ENCODE data around the gene ZNF184.

ZNF184 gene

GRCh38 chr6:27414300-27414699 is 58.6 kb downstream of the ZNF184 start:
- Histone ChIP-seq H3K27me3 (ENCODE audit: control insufficient read depth in 1 of 2, insufficient read depth in 2 of 2, low read length in 2 of 2) (no peaks in the 10 kb centered on the region), H3K36me3 (ENCODE audit: insufficient read depth, low read length) (no peaks in the 10 kb centered on the region), H3K4me1 (ENCODE audit: insufficient read depth, low read length) (no peaks in the 10 kb centered on the region), H3K9me3 (ENCODE audit: low read length) (no peaks in the 10 kb centered on the region), H3K4me3 (ENCODE audit: low read depth in 1 of 2, low read length in 2 of 2) (no peak overlapping the region), H3K27ac (ENCODE audit: low read depth, low read length) (no peak overlapping the region), H3K9ac (ENCODE audit: low read length) (no peak overlapping the region)

- Histone ChIP-seq H3K4me1 (ENCODE audit: insufficient read depth, low read length) (no peaks in the 10 kb centered on the region), H3K9me3 (ENCODE audit: low read length) (peaks cover under 1% of the 10 kb centered on the region), H3K9ac (ENCODE audit: low read length) (no peak overlapping the region), H3K36me3 (ENCODE audit: insufficient read depth, low read length) (no peaks in the 10 kb centered on the region), H3K4me3 (ENCODE audit: low read depth in 1 of 2, low read length in 2 of 2) (no peak overlapping the region), H3K27ac (ENCODE audit: low read depth, low read length) (no peak overlapping the region), H3K27me3 (ENCODE audit: control insufficient read depth in 1 of 2, insufficient read depth in 2 of 2, low read length in 2 of 2) (no peaks in the 10 kb centered on the region)
Measured at GRCh38 chr6:27407153-27407814, 65.6 kb downstream of the ZNF184 start.

- peaks cover 10% of the 10 kb centered on the region for H3K9me3 ChIP-seq (ENCODE audit: low read length)
- no peak overlapping the region for H3K9ac ChIP-seq (ENCODE audit: low read length)
- no peaks in the 10 kb centered on the region for H3K27me3 ChIP-seq (ENCODE audit: control insufficient read depth in 1 of 2, insufficient read depth in 2 of 2, low read length in 2 of 2)
- no peaks in the 10 kb centered on the region for H3K4me1 ChIP-seq (ENCODE audit: insufficient read depth, low read length)
- H3K27ac ChIP-seq (ENCODE audit: low read depth, low read length): no peak overlapping the region
- H3K4me3 ChIP-seq (ENCODE audit: low read depth in 1 of 2, low read length in 2 of 2): no peak overlapping the region
- no peaks in the 10 kb centered on the region for H3K36me3 ChIP-seq (ENCODE audit: insufficient read depth, low read length)
Measured at GRCh38 chr6:27406085-27406484, 66.8 kb downstream of the ZNF184 start.

GRCh38 chr6:27400877-27401642 is 71.8 kb downstream of the ZNF184 start:
- Histone ChIP-seq H3K27ac (ENCODE audit: low read depth, low read length) (no peak overlapping the region), H3K27me3 (ENCODE audit: control insufficient read depth in 1 of 2, insufficient read depth in 2 of 2, low read length in 2 of 2) (no peaks in the 10 kb centered on the region), H3K4me3 (ENCODE audit: low read depth in 1 of 2, low read length in 2 of 2) (no peak overlapping the region), H3K9ac (ENCODE audit: low read length) (no peak overlapping the region), H3K4me1 (ENCODE audit: insufficient read depth, low read length) (no peaks in the 10 kb centered on the region), H3K36me3 (ENCODE audit: insufficient read depth, low read length) (no peaks in the 10 kb centered on the region), H3K9me3 (ENCODE audit: low read length) (peaks cover 24% of the 10 kb centered on the region)
